Measurements from ENCODE around the gene FER1L5.

Gene FER1L5

GRCh38 chr2:96693286-96694200 lies 51.0 kb downstream of the FER1L5 start:
- peak in 1 of 10 donors; percentile 59 for DNase-seq
- intact Hi-C loops (cut with DNase I), result no loop called here

GRCh38 chr2:96694279-96694678 lies 51.7 kb downstream of the FER1L5 start:
- no peak for DNase-seq
- intact Hi-C loops (cut with DNase I), result no loop called here

GRCh38 chr2:96694816-96695455 lies 52.4 kb downstream of the FER1L5 start:
- intact Hi-C loops (cut with DNase I), result no loop called here
- DNase-seq, result peak in 1 of 10 donors; percentile 59

- peak in 1 of 10 donors; percentile 82 for DNase-seq
- intact Hi-C loops (cut with DNase I), result no loop called here
Observed at GRCh38 chr2:96695602-96696001, 53.0 kb downstream of the FER1L5 start.

GRCh38 chr2:96697476-96697875 lies 54.9 kb downstream of the FER1L5 start:
- peak in 1 of 10 donors; percentile 55 for DNase-seq
- intact Hi-C loops (cut with DNase I), result no loop called here

GRCh38 chr2:96698221-96698861 lies 55.8 kb downstream of the FER1L5 start:
- peak in 1 of 10 donors; percentile 27 for DNase-seq
- intact Hi-C loops (cut with DNase I), result no loop called here

- intact Hi-C loops (cut with DNase I), result no loop called here
Observed at GRCh38 chr2:96699021-96699420, 56.5 kb downstream of the FER1L5 start.

GRCh38 chr2:96699621-96700020 lies 57.1 kb downstream of the FER1L5 start:
- intact Hi-C loops (cut with DNase I), result no loop called here
- DNase-seq, result peak in 1 of 10 donors; percentile 64

More at GRCh38 chr2:96699021-96699420, 56.5 kb downstream of the FER1L5 start:
- peak in 1 of 10 donors; percentile 61 for DNase-seq

- intact Hi-C loops (cut with DNase I), result no loop called here
- DNase-seq, result peak in 1 of 10 donors; percentile 30
Observed at GRCh38 chr2:96700086-96700485, 57.5 kb downstream of the FER1L5 start.

GRCh38 chr2:96701636-96702035 lies 59.1 kb downstream of the FER1L5 start:
- intact Hi-C loops (cut with DNase I), result no loop called here
- no peak for DNase-seq

GRCh38 chr2:96702098-96702785 lies 59.7 kb downstream of the FER1L5 start:
- intact Hi-C loops (cut with DNase I), result no loop called here
- DNase-seq, result no peak

GRCh38 chr2:96703021-96703751 lies 60.6 kb downstream of the FER1L5 start:
- DNase-seq, result peak in 2 of 10 donors; percentile 34 to 64
- intact Hi-C loops (cut with DNase I), result no loop called here

- intact Hi-C loops (cut with DNase I), result no loop called here
- no peak for DNase-seq
Observed at GRCh38 chr2:96710985-96711384, 68.4 kb downstream of the FER1L5 start.

- intact Hi-C loops (cut with DNase I), result no loop called here
- no peak for DNase-seq
Observed at GRCh38 chr2:96715658-96716057, 73.1 kb downstream of the FER1L5 start.

- no peak for DNase-seq
- intact Hi-C loops (cut with DNase I), result no loop called here
Observed at GRCh38 chr2:96716388-96716787, 73.8 kb downstream of the FER1L5 start.

GRCh38 chr2:96726131-96726530 lies 83.6 kb downstream of the FER1L5 start:
- intact Hi-C loops (cut with DNase I), result no loop called here
- DNase-seq, result no peak

GRCh38 chr2:96727431-96727830 lies 84.9 kb downstream of the FER1L5 start:
- intact Hi-C loops (cut with DNase I), result no loop called here
- no peak for DNase-seq

- DNase-seq, result no peak
- intact Hi-C loops (cut with DNase I), result no loop called here
Observed at GRCh38 chr2:96729748-96730147, 87.2 kb downstream of the FER1L5 start.

- no peak for DNase-seq
- intact Hi-C loops (cut with DNase I), result no loop called here
Observed at GRCh38 chr2:96730212-96730611, 87.6 kb downstream of the FER1L5 start.

- DNase-seq, result peak in 1 of 10 donors; percentile 10
- intact Hi-C loops (cut with DNase I), result no loop called here
Observed at GRCh38 chr2:96733931-96734330, 91.4 kb downstream of the FER1L5 start.
